PFSK-1 (cell line): ENCODE measurements around the gene PAPPA2.

Source experiments
- POLR2AphosphoS5 ChIP-seq: IDR thresholded peaks from 2 replicates; pipeline ENCODE4 v1.6.1; 2012; ENCODE audit warnings: low read depth, mild to moderate bottlenecking, control low read depth, low read length, moderate library complexity
- TAF1 ChIP-seq: IDR thresholded peaks from 2 replicates; pipeline ENCODE4 v1.6.1; 2012; ENCODE audit warnings: low read length, control low read depth, borderline replicate concordance; ENCODE audit not compliant: insufficient read depth

DNA sequence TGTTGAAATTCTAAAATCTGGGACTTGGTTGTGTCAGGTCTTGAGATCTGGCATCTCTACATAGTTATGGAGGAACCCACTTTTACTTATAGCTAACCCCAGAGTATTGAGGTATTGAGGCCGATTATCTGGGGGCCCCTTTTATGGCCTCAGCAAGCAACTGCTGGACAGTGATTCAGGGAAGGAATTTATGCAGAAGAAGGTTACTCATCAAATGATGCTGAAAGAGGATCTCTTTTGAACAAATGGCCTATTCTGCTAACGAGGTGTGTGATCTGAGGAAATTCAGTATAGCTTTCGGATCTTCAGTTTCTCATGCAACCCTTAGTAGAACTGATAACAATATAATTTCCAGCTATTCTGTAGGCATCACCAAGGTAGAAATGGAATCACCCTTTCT lies 239.9 kb downstream of the PAPPA2 start:
- TF ChIP-seq TAF1 (no peak), POLR2AphosphoS5 (no peak)
